Lower leg skin (tissue), 4 donors: Measurements from ENCODE around the gene NF2. TPM values are rescaled to one million over a fixed set of nuclear protein-coding genes. Genes with fewer than 3 reads are reported as not detected.

Source experiments
- DNase-seq, 2 donors: peaks; one replicate each; pipeline ENCODE4 v3.0.0-alpha.2; 2019; ENCODE audit warnings: low spot score in 2 of 2
- H3K4me3 ChIP-seq: fragments of 200-600 bp; sonication (generic); 2 replicates; pipeline ENCODE4 v1.5.1; 2017; ENCODE audit warnings: mild to moderate bottlenecking, low read depth; ENCODE audit not compliant: poor library complexity, severe bottlenecking
- POLR2A ChIP-seq, 2 donors: fragments of 450-650 bp; IDR thresholded peaks; one replicate each; pipeline ENCODE4 v1.6.1; 2016 to 2017; ENCODE audit warnings: antibody characterized with exemption in 2 of 2, mild to moderate bottlenecking in 1 of 2, moderate library complexity in 1 of 2
- WGBS, 2 donors: methylation state at CpG; one replicate each; pipeline ENCODE4 v1.1.5; 2018; 5-methylcytosine and 5-hydroxymethylcytosine counted together
- intact Hi-C: fragments of 100-400 bp; cut with DNase I; formaldehyde crosslinking; loops from one replicate; pipeline ENCODE4 v1.15.0; 2023; ENCODE audit warnings: low total_unique reads
- total RNA-seq, 4 donors: library from RNA; depleted of rRNA; stranded (reverse); fragments of >200 nt; gene quantifications; one replicate each; pipeline ENCODE4 v1.1.0, GENCODE V29; 2016
- TF ChIP-seq, protein P1 (sequence below), 3 donors: fragments of 450-650 bp; IDR thresholded peaks; one replicate each; pipeline ENCODE4 v1.5.1; 2016; ENCODE audit warnings: antibody characterized with exemption in 3 of 3, mild to moderate bottlenecking in 3 of 3, moderate library complexity in 2 of 3

NF2 gene
- total RNA-seq, 4 donors from 2014 or later: 16.7 to 32.0 (median 25.2) TPM

DNA sequence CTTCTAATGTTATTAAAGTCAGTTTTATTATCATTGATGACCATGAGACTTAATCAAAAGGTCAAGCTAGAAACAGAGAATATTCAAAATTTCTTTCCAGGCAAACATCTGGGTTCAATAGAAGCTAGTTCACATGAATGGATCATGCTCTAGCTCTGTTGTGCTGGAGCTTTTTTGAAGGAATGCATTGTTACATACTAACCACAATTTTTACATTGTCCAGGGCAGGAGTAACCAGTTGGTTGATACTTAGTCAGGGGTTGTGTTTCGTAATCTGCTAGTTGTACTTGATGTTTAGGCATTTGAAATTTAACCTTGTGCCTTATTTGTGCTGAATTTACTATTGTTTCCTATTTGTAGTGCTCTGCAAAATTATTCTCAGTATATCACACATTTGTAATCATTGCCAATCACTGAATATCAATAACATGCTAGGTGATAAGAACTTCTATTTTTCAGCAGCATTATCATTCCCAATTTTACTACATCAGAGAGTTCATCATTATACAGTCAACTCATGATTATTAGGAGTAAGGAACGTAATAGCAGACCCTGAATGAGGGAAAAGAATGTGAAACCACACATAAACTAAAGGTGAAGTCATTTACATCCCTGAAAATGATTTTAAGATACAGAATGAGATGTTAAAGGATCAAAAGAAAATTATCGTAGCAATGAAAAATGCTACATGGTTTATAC lies 23.2 kb downstream of the NF2 start:
- intact Hi-C loops: no loop called here
- TF ChIP-seq, protein P1, sequence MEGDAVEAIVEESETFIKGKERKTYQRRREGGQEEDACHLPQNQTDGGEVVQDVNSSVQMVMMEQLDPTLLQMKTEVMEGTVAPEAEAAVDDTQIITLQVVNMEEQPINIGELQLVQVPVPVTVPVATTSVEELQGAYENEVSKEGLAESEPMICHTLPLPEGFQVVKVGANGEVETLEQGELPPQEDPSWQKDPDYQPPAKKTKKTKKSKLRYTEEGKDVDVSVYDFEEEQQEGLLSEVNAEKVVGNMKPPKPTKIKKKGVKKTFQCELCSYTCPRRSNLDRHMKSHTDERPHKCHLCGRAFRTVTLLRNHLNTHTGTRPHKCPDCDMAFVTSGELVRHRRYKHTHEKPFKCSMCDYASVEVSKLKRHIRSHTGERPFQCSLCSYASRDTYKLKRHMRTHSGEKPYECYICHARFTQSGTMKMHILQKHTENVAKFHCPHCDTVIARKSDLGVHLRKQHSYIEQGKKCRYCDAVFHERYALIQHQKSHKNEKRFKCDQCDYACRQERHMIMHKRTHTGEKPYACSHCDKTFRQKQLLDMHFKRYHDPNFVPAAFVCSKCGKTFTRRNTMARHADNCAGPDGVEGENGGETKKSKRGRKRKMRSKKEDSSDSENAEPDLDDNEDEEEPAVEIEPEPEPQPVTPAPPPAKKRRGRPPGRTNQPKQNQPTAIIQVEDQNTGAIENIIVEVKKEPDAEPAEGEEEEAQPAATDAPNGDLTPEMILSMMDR (IDR thresholded peaks at IDR 0.05): no peak
- no peak for TF ChIP-seq POLR2A (IDR thresholded peaks at IDR 0.05)
- 75 to 87% methylated on average over 3 of the region's 3 CpGs for WGBS, 2 donors
- no peak overlapping the region for H3K4me3 ChIP-seq
- DNase-seq: no peak

DNA sequence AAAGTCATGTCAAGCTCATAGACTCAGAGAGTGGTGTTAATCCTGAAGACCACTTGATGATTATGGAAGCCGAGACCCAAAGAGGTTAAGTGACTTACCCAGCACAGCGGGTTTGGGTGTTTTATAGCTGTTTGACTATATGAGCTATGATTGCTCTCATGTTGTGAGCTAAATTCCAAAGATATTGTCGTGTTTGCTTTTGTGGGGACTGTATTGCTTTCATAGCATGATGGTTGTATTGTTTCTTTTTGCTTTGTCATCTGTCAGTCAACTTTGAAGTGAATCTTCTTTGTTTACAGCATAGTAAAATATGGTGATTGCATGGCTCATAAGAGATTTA lies 23.7 kb downstream of the NF2 start:
- intact Hi-C loops: no loop called here
- H3K4me3 ChIP-seq: no peak overlapping the region
- 91 to 97% methylated on average over 3 of the region's 3 CpGs for WGBS, 2 donors
- DNase-seq: no peak
- no peak for TF ChIP-seq POLR2A (IDR thresholded peaks at IDR 0.05)
- TF ChIP-seq, protein P1 (IDR thresholded peaks at IDR 0.05): no peak

DNA sequence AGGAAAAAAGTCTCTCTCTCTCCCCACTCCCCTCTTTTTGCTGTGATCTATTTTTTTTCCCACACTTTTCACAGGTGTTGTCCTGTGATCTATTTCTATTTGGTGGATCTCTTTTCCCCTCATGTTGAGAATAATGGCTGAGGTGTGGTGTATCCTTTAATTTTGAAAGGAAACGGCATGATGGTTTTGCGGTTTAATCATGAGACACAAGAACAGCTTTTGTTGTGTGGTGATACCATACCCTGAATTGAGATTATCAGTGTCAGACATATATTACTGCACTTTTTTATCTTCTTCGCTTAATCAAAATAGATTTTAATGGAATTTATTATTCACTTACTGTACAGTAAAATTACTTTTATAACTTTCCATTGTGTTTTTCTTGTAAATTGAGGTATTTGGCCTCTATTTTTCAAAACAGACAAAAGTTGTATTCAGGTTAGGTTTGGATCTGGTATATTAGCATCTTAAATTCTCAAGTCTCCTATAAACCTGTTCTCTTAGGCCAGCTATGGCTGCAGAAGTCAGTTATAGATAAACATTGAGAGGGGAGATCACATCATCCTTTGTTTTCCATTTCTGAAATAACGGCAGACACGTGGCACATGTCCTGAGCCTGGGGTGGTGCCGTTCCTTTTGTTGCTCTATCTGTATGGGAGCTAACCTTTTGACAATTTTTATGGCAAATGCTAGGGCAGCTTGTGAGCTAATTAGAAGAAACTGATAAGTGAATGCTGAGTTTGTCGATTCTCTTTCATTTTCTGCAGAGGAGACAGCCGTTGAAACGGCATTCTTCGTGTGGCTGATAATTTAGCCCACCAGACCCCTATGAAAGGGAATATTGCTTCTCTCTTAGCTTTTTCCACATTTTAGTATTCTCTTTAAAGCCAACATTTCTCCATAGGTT lies 25.8 kb downstream of the NF2 start:
- no peak for TF ChIP-seq POLR2A (IDR thresholded peaks at IDR 0.05)
- TF ChIP-seq, protein P1 (IDR thresholded peaks at IDR 0.05): no peak
- whole genome bisulfite sequencing, 2 donors: 86 to 90% methylated on average over 10 of the region's 10 CpGs
- no peak overlapping the region for H3K4me3 ChIP-seq
- intact Hi-C loops: no loop called here
- DNase-seq: no peak

DNA sequence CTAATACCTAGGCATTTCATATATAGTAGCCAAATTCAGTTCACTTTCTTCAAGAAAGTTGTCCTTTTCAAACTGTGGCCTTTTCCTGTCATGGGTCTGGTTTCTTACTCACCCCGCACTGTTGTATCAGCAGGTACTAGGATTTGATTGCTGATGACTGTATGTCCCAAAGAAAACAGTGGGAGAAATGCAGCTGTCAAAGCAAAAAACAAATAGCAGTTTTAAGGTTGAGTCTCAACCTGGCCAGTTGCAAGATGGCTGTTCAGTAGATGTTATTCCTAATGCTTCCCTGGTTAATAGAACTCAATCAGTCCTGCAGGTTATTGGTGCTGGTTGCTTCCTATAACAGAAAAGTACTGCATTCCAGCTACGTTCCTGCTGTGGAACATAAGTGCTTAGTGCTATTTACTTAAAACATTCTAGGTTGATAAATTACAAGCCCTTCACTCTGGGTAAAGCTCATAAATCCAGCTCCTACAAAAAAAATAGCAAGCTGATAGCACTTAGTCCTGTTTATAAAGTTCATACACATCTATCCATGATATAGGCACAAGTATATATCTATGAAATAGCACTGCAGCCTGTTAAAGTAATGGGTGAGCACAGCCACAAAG lies 26.6 kb downstream of the NF2 start:
- intact Hi-C loops: loop anchor here (10.0 kb wide), 2 partner anchors 375 to 455 kb away; partner anchors contain the start of gene HORMAD2
- WGBS, 2 donors: 93 to 96% methylated on average over 2 of the region's 2 CpGs
- no peak overlapping the region for H3K4me3 ChIP-seq
- no peak for DNase-seq
- TF ChIP-seq POLR2A (IDR thresholded peaks at IDR 0.05): no peak
- TF ChIP-seq, protein P1 (IDR thresholded peaks at IDR 0.05): no peak

DNA sequence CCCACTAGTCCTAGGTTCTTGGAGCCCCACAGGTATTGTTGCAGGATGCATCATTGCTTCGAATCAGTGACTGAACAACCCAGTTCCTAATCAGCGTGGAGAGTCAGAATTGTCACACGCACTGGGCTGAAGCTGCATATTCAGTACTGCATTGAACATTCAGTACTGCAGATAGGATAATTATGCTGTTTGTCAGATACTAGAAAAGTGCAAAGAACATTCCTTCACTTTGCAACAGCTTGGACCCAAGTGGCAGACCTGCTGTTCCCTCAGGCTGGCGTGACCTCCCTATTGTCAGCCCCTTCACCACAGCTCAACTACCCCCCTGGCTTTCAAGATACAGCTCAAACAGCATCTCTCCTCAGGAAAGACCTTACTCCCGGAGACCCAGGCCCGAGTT lies 27.6 kb downstream of the NF2 start:
- H3K4me3 ChIP-seq: no peak overlapping the region
- intact Hi-C loops: loop anchor here (10.0 kb wide), 2 partner anchors 374 to 454 kb away; partner anchors contain the start of gene HORMAD2
- TF ChIP-seq POLR2A (IDR thresholded peaks at IDR 0.05): no peak
- TF ChIP-seq, protein P1 (IDR thresholded peaks at IDR 0.05): no peak
- DNase-seq: no peak
- 88% methylated on average over 6 of the region's 6 CpGs for WGBS, 2 donors
